ENCODE measurements around the gene UNC5C.

UNC5C gene

DNA sequence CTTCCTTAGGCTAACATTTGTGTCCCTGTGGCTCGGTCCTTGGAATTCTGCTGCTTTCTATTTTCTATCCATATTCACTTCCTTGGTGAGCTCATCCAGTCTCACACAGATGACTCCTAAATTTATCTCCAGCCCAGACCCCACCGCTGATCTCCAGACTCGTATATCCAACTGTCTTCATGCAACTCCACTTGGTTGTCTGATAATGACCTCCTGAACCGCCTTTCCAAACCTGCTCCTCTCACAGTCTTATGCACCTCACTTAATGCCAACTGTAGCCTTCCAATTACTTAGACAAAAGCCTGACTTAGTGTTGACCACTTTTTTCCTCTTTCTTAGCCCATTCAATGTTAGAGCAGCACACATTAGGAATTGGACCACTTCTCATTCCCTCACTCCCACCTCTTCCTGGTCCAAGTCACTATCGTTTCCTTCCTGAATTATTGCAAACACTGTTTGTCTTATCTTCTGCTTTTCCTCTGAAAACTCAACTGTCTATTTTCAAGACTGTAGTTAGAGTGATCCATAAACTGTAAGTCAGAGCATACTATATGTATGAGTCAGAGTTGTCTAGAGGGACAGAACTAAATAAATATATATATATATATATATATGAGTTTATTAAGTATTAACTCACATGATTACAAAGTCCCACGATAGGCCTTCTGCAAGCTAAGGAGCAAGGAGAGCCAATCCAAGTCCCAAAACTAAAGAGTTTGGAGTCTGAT, 292.5 kb downstream of the UNC5C start:
- DNase-seq: no peak

DNA sequence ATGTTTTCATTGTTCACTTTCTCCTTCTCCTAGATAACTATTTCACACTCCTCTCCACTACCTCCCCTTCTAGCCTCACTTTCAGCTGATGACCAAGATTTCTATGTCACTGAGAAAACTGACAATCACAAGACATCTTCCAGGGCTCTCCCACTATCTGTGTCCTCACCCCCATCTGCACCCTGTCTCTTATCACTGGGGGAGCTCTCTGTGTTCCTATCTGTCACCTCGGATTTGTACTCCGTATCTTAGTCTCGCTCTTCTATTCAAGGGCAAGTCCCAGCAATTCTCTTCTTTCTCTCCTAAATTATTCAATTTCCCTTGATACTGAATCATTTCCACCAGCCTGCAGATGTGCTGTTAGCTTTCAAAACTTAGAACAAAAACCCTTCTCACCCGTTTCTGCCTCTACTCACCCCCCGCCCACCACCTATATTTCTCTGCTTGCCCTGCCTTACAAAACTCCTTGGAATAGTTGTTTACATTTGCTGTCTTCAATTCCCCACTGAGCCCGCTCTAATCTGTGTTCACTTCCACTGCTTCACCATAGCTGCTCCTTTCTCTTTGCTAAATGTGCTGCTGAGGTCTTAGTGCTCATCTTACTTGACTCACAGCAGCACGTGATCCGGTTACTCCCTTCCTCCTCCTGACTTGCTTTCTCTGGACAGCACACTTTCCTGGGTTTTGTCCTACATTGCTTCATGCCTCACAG, 293.2 kb downstream of the UNC5C start:
- no peak for DNase-seq

DNA sequence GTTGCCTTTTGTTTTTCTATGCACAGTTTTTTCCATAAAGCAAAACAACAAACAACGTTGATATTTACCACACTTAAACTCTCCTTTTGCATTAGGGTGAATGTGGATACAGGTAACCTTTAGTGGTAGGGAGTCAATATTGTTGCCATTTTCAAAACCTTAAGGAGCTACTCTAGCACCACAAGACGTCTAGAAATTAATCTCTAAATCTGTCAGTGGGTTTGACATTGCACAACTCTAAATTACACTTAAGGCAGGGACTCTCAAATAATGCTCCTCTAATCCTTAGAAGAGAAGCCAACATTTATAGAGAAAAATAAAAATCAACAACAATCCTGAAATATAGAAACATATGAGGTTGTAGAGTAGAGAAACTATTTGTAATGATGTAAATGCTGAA, 297.2 kb downstream of the UNC5C start:
- DNase-seq: no peak

DNA sequence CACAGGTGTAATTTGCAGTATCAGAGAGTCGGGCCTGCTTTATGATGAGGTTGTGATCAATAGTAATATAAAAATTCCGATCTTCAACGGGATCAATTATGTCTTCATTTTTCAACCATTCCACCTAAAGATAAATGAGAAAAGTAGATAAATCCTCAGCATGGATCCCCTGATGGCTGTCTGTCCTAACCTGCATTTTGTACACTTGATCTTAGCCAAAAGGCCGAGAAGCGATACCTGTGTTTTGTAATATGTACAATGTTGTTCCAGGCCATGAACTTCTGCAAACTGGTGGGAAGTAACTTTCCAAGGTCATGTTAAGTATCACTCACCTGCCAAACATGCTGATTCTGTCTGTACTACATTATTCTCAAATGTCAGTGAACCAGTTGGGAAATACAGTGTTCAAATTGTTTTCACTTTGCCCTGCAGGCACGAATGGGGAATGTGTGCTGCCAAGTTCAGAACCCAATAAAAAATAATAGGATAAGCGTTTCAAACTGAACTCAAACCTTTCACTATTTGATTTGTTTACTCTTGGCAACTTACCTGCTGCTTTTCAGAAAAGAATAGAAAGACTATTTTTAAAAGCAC, 298.1 kb downstream of the UNC5C start:
- DNase-seq: no peak

DNA sequence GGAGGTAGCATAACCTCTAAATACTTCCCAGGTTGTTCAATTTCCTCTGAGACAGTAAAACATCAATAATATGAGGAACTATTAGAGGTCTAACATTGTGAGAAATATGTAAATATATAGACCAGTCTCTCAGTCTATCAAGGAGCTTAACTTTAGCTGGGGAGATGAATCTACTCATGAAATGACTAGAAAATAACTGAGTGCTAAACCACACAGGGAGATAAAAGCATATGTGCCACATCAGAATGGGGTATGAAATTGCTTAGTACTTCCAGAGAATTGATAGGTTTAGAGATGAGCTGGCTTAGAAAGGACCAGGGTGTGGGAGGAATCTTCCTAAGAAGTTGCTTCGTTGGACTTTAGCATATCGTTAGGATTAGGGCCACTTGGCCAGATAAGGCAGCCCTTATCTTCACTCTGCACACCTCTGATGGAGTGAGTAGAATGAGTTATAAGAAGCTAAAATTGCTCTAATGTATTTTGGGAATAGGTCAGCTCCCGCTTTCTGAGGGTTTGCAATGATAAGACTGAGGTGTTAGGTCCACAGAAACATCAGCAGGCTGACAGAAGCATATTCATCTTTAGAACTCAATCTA, 299.2 kb downstream of the UNC5C start:
- no peak for DNase-seq

DNA sequence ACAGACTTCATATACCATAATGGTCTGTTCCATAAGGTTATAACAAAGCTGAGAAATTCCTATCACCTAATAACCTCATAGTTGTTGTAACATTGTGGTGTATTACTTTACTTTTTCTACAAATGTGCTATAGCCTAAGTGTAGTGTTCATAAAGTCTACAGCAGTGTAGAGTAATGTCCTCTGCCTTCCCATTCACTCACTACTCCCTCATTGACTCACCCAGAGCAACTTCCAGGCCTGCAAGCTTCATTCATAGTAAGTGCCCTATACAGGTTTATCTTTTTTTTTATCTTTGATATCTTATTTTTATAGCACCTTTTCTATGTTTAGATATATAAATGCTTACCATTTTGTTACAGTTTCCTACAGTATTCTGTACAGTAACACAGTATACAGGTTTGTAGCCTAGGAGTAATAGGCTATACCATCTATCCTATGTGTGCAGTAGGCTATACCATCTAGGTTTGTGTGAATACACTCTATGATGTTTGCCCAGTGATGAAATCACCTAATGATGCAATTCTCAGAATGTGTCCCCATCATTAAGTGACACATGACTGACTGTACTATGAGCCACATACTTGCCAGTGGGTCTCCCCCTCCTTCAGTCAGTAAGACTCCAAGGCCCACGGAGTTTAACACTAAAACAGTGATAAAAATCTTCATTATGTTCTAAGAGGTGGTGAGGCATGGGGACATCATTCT, 299.9 kb downstream of the UNC5C start:
- DNase-seq: no peak

DNA sequence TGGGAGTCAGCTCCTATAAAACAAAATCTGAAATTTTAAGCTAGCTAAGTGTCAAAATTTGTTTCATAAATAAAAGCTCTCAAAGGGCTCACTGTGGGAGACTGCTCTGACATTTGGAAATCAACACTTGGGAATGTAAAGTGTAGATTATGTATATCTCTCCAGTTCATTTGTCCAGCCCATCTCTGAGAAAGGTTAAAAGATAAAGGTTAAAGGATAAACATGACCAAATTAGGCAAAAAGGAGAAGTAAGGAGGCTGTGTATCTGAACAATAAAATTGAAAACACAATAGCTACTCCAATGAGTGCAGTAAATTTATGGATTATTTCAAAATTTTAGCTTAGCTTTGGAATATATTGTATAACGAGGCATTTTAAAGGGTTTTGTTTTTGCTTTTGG, 304.9 kb downstream of the UNC5C start:
- DNase-seq: no peak

DNA sequence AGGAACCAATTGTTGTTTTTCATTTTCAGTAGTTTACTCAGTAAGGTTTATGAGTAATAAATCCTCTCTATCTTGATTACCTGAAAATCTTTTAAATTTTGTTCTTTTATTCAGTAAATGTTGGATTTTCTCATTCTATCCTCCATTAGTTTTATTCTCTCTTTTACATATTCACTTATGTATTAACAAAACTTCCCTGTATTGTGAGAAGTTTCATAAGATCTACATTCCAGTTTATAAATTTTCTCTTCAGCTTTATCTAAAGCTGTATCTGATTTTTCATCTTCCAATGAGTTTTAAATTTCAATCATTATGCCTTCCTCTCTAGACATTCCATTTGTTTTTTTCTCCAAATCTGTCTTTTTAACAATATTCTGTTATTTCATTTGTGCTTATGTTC, 310.2 kb downstream of the UNC5C start:
- DNase-seq: no peak

DNA sequence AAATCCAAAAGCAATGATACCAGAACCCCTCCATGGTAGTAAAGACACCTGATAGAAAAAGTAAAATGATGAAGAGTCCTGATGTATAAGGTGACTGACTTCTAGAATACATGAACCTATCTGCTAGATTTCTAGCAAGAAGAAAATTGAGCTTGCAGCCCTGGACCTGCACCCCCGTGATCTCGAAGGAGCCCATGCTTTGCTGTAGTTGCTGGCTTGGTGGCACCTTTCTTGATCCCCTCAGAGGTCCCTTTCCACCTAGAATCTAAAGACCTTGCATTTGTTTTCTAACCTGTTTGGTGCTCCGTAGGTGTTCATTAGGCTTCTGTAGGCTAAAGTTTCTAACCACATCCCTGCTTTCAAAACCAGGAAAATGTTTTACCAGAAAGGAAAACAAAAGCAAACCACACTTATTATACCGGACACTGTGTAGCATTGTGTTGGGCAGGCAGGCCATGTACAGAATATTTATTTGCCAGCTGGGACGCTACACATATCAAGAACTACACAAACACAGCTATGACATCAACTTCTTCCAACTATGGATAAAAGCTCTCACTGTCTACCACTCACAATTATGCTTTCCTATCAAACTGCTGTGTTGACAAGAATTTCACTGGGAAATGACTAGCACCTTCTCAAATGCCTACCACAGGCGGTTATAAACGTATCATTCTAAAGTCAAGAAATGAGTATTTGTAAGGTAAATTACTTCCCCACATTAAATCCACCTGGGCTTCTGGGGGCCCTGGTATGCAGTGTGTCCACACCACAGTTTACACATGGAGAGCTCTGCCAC, 316.2 kb downstream of the UNC5C start:
- DNase-seq: no peak

DNA sequence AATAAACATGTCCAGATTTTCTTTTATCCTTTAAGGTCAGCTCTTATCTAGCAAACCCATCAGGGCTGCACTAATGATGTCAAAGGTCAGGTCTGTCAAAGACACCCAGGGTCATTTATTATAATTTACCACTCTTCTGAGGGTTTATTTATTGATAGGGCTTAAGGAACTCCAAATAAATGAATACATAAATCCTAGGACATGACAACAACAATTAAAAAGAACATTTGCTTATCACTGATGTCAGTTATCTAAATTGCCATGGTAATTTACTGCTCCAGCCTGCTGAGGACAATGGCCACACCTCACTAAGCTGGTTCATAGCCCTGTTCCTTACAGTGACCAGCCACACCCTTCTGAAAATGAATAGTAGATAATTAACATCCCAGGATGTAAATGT, 317.1 kb downstream of the UNC5C start:
- DNase-seq: no peak

DNA sequence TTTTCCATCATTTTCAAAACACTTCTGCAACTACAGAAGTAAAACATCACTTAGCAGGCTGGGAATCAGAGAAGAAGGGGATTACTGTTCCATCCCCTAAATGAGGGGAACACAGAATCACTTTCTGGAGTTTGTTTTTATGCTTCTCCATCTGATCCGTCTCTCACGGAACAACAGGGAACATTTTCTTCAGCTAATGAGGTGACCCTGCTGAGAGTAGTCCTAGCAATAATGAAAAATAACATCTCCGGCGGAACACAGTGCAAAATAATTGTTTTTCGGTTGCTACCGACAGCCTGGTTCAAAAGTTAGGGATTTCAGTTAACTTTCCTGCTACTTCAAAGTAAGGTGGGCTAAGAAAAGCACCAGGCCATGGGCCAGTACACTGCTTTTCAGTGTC, 322.9 kb downstream of the UNC5C start:
- no peak for DNase-seq

DNA sequence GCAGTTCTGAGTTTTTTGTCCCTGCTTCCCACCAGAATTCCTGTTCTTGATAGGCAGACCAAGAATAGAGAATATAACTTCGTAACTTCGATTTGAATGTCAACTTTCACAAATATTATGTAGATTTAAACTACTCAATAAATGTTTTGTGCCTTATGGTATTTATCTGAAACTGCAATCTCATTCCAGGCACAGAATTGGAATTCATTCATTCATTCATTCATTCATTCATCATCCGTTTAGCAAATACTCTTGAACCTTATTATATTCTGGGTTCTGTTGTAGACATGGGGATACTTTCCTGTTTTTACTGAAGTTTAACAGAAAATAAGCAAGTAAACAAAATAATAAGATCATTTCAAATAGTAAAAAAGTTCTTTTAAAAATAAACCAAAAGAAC, 324.4 kb downstream of the UNC5C start:
- no peak for DNase-seq

DNA sequence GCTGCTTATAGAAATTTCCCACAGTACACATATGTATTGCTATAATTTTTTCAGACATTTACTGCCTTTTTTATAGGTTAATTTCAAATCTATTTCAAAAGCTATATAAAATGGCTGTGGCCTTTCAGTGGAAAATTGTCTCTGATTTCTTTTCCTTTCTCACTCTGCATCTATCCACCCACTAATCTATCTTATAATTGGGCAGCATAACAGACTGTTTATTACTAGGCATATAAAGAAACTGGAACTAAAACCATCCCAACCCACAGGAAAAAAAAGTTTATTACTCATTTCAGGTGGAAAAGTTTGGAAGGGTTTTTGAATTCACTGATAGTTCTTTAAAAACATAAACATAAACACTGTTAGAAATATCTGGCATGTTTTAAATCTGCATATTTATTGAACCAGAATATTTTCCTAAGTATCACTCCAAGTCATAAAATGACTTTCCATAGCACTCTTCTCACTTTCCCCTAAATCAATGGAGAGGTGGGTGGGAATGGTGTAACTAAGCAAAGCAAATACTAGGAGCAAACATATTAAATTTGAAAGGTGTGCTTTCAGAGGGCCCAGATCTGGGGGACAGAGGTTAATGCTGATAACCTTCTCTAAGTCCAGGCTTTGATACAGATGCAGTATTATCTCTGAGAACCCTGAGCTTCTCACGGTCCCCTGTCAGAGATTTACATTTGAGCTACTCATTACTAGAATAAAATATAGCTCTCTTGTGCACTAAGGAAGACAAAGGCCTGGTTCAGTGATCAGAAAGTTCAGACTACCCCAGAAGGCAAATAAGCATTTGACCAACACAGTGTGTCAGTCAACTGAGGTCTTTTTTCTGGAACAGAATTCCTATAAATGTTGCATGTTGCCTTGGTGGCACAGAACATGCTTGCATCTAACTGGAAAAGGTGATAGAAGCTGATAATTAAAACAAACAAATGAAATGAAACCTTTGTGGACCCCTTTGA, 328.3 kb downstream of the UNC5C start:
- no peak for DNase-seq

DNA sequence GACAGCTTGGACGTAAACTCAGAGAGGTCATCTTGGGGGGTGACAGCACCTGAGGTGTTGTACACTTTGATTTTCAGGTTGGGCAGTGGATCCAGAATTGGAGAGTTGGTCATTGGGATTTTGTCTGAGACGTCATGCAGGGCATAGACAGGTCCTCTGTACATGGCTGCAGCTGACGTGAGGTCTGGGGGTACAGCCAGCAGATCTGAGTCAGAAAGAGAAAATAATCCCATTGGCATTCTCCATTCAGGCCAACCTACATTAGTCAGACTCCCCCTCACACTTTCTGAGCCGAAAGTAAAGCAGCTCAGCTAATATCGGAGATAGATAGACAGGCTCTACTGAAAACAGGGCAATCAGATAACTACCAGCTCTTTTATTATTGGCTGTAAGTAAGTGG, 329.7 kb downstream of the UNC5C start:
- DNase-seq: no peak

DNA sequence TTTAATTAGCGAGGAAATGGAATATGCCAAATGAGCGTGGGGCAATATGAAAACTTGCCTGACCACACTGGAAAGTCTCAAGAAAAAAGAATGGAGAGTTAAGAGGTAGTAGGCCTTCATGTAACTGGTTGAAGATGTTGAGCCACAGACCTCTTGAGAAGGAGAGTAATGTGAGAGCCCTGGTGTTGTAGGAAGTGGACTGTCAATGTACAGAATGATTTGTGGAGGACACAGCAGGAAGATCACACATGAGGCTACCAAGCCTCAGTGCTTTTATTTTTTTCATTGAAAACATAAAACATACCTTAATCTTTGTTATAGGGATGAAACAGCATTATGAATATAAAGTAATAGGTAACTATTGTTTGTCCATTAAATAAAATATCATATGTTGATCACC, 331.6 kb downstream of the UNC5C start:
- DNase-seq: no peak

DNA sequence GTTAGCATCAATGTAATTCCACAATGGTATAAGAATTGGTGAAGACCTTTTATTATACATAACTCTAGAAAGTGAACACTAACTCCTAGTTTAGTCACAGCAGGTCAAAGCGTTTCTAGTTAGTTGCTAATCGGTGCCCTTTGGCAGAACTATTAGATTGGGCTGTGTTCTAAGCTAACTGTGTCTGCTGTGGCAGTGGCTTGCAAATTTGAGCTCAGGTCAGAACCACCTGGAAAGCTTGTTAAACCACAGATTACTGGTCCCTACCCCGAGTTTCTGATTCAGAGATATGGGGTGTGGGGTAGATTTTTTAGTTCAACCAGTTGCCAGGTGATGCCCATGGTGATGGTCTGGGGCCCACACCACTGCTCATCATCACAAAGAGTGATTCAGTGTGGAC, 332.1 kb downstream of the UNC5C start:
- DNase-seq: no peak

DNA sequence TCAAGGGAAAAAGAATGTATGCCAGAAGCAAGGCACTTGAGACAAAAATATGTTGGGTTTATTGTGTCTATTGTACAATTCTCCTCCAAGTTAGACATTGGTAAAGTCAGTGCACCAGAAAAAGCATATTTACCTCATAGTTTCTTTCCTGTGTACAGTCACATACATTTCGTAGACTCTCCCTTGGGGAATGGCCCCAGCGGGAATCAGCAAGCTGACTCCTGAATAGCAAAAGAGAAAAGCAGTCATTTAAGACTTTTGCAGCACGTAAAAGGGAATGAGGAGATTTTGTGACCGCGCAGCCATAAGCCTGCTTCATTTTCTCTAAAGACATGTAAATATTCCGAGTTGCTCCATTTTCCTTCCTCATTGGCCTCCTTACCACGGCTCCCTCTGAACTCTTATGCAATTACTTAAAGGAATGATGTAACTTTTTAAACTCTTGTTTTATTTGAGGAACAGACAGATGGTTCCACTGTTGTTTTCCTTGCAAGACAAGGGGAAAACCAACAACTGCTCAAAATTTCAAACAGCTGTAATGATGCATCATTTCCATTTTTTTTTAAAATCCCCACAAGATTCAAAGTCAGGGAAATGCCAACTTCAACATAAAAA, 332.7 kb downstream of the UNC5C start:
- DNase-seq: peak; percentile 22

DNA sequence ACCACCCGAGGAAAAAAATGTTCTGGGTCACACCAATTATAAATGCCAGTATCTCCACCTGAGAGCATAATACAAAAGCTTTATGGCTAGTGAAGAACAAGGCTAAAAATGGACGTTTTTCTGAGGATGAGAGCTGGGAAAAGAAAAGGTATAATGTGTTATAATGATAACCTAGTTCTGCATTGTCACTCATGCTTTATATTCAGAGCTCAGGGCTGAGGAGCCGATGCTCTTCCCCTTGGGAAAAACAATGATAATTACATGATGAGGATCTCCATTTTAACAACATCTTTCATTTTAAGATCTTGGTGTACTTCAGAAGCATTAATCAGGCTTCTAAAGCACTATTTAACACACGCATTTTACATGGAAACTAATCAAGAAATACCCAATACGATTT, 333.7 kb downstream of the UNC5C start:
- DNase-seq: no peak

DNA sequence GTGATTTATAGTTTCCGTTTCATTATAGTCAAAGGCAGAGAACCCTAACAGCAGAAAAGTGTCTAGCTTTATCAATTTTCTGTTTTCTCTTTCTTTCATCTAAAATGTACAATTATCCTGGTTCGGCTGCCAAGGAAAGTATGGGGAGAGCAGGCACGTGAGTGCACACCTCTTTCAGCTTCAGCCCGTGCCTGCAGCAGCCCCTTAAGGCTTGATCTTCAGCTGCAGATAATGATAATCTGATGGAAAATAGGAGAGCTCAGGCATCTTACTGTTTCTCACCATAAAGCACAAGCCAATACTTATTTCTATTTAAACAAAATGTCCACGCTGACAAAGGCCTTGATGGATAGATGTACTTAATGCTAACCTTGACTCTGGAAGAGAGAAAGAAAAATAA, 334.4 kb downstream of the UNC5C start:
- DNase-seq: no peak

DNA sequence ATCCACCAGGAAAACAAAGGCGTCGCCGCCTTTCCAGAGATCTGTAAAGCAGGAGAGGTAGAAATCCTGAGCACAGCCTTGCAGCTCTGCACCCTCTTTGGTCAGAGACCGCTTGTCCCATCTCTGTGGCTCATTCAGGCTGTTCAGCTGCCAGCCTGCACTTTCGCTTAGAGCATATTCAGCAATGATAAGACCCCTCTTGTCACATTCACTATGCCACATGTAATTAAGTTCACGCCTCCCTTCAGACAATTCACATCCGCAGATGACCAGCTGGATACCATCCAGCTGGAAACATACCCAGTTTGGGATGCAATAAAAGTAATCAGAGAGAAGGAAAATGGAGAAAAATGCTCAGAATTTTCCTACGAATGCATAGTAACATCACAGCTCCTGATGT, 335.4 kb downstream of the UNC5C start:
- DNase-seq: no peak

DNA sequence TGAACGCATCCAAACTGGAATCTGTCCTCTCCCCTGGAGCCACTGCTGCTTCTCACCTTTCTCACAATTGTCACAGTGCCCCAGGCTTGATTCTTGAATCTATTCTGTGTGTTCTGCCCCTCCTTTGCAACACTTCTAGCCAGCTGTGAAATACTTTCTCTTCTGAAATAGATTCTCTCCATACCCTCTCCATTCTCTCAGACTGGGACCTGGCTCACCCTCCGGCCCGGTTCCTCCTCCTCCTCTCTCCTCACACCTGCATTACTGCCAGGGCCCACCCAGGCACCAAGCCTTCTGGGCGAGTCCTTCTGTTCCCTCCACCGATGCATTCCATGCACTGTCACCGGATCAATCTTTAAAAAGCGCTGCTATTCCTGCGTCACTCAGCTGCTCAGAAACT, 336.1 kb downstream of the UNC5C start:
- DNase-seq: no peak

All from SIG-M5 (cell line).